ENCODE measurements around the gene MROH2B.

MROH2B gene

DNA sequence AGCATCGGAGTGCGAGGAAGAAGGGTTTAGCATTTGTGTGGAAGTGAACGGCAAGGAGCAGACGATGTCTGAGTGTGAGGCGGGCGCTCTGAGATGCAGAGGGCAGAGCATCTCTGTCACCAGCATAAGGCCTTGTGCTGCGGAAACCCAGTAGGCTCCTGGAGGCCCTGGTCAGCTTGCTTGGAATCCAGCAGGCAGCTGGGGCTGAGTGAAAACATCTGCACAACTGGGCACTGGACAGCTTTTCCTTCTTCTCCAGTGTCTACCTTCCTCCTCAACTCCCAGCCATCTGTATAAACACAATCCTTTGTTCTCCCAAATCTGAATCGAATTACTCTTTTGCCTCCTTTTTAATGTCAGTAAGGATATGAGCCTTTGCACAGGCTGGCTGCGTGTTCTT lies 89.7 kb downstream of the MROH2B start:
- H3K27me3 ChIP-seq (ENCODE audit: insufficient read depth, poor library complexity, severe bottlenecking), result no peaks in the 10 kb centered on the region
- H3K4me3 ChIP-seq (replicated peaks; ENCODE audit: insufficient read depth, low read length), result no peak overlapping the region
- no peak for DNase-seq (ENCODE audit: low read depth in 1 of 2, low spot score in 1 of 2)
- H3K27ac ChIP-seq (replicated peaks), result no peak overlapping the region
- TF ChIP-seq, protein P1, sequence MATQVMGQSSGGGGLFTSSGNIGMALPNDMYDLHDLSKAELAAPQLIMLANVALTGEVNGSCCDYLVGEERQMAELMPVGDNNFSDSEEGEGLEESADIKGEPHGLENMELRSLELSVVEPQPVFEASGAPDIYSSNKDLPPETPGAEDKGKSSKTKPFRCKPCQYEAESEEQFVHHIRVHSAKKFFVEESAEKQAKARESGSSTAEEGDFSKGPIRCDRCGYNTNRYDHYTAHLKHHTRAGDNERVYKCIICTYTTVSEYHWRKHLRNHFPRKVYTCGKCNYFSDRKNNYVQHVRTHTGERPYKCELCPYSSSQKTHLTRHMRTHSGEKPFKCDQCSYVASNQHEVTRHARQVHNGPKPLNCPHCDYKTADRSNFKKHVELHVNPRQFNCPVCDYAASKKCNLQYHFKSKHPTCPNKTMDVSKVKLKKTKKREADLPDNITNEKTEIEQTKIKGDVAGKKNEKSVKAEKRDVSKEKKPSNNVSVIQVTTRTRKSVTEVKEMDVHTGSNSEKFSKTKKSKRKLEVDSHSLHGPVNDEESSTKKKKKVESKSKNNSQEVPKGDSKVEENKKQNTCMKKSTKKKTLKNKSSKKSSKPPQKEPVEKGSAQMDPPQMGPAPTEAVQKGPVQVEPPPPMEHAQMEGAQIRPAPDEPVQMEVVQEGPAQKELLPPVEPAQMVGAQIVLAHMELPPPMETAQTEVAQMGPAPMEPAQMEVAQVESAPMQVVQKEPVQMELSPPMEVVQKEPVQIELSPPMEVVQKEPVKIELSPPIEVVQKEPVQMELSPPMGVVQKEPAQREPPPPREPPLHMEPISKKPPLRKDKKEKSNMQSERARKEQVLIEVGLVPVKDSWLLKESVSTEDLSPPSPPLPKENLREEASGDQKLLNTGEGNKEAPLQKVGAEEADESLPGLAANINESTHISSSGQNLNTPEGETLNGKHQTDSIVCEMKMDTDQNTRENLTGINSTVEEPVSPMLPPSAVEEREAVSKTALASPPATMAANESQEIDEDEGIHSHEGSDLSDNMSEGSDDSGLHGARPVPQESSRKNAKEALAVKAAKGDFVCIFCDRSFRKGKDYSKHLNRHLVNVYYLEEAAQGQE (IDR thresholded peaks at IDR 0.05; ENCODE audit: insufficient replicate concordance, low read depth), result no peak
- TF ChIP-seq POLR2AphosphoS5 (IDR thresholded peaks at IDR 0.05; ENCODE audit: low read depth) (no peak), SPI1 (IDR thresholded peaks at IDR 0.05; ENCODE audit: borderline replicate concordance, low read depth) (no peak), GABPA (IDR thresholded peaks at IDR 0.05; ENCODE audit: low read depth) (no peak)
- TF ChIP-seq, protein P2, sequence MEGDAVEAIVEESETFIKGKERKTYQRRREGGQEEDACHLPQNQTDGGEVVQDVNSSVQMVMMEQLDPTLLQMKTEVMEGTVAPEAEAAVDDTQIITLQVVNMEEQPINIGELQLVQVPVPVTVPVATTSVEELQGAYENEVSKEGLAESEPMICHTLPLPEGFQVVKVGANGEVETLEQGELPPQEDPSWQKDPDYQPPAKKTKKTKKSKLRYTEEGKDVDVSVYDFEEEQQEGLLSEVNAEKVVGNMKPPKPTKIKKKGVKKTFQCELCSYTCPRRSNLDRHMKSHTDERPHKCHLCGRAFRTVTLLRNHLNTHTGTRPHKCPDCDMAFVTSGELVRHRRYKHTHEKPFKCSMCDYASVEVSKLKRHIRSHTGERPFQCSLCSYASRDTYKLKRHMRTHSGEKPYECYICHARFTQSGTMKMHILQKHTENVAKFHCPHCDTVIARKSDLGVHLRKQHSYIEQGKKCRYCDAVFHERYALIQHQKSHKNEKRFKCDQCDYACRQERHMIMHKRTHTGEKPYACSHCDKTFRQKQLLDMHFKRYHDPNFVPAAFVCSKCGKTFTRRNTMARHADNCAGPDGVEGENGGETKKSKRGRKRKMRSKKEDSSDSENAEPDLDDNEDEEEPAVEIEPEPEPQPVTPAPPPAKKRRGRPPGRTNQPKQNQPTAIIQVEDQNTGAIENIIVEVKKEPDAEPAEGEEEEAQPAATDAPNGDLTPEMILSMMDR (IDR thresholded peaks at IDR 0.05; ENCODE audit: insufficient read depth, low read length), result no peak

DNA sequence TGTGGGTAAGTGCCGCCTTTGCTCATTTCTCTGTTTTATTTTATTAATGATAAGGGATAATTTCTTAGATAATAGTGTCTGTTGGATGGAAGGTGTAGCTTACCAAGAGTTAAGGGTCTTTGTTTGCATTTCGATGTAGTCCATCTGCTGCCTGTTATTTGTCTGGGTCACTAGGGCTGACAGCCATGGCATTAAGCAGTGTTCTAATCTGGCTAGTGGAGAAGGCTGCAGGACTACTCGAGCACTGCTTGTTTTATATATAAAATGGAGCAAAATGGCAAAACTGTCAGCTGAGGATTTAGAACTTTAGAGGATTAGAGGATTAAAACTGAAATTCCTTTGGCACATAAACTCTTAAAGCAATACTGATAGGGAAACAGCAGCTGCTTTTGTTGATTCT lies 94.3 kb downstream of the MROH2B start:
- TF ChIP-seq, protein P2 (IDR thresholded peaks at IDR 0.05; ENCODE audit: insufficient read depth, low read length), result no peak
- TF ChIP-seq, protein P1 (IDR thresholded peaks at IDR 0.05; ENCODE audit: insufficient replicate concordance, low read depth), result no peak
- TF ChIP-seq POLR2AphosphoS5 (IDR thresholded peaks at IDR 0.05; ENCODE audit: low read depth) (no peak), SPI1 (IDR thresholded peaks at IDR 0.05; ENCODE audit: borderline replicate concordance, low read depth) (no peak), GABPA (IDR thresholded peaks at IDR 0.05; ENCODE audit: low read depth) (no peak)
- Histone ChIP-seq H3K27ac (replicated peaks) (no peak overlapping the region), H3K27me3 (ENCODE audit: insufficient read depth, poor library complexity, severe bottlenecking) (no peaks in the 10 kb centered on the region), H3K4me3 (replicated peaks; ENCODE audit: insufficient read depth, low read length) (no peak overlapping the region)
- DNase-seq (ENCODE audit: low read depth in 1 of 2, low spot score in 1 of 2), result no peak

DNA sequence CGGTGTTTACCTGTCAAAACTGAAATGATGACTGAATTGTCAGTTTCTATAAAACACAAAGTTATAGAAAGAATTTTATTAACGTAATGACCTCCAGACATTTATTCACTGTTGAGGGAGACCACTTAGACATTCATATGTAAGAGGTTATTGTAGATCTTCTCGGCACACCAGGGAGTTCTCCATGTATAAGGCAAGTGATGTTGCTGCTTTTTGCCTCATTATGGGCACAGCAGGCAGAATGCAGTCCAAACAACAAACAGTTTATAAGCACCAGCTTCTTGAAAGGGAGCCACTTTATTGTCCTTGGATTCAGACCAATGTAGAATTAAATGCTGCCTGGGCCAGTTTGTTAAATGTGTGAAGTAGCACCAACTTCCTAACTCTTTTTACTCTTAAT lies 95.1 kb downstream of the MROH2B start:
- no peak for DNase-seq (ENCODE audit: low read depth in 1 of 2, low spot score in 1 of 2)
- no peak for TF ChIP-seq SPI1 (IDR thresholded peaks at IDR 0.05; ENCODE audit: borderline replicate concordance, low read depth)
- TF ChIP-seq, protein P1 (IDR thresholded peaks at IDR 0.05; ENCODE audit: insufficient replicate concordance, low read depth), result no peak
- no peak for TF ChIP-seq POLR2AphosphoS5 (IDR thresholded peaks at IDR 0.05; ENCODE audit: low read depth)
- TF ChIP-seq GABPA (IDR thresholded peaks at IDR 0.05; ENCODE audit: low read depth), result no peak
- TF ChIP-seq, protein P2 (IDR thresholded peaks at IDR 0.05; ENCODE audit: insufficient read depth, low read length), result no peak
- no peak overlapping the region for H3K27ac ChIP-seq (replicated peaks)
- H3K27me3 ChIP-seq (ENCODE audit: insufficient read depth, poor library complexity, severe bottlenecking), result no peaks in the 10 kb centered on the region
- H3K4me3 ChIP-seq (replicated peaks; ENCODE audit: insufficient read depth, low read length), result no peak overlapping the region
